HG03439 (cell line): ENCODE measurements around the gene APBA3.

ENCODE experiments used
- ATAC-seq: cut with Tn5 transposase; IDR thresholded peaks from one replicate; pipeline ENCODE4 v1.9.1; 2021; ENCODE audit warnings: mild to moderate bottlenecking, moderate library complexity; ENCODE audit not compliant: unreplicated experiment

APBA3 gene

GRCh38 chr19:3721887-3722442 is 39.5 kb downstream of the APBA3 start:
- no peak for ATAC-seq

GRCh38 chr19:3721131-3721886 is 40.2 kb downstream of the APBA3 start:
- no peak for ATAC-seq

GRCh38 chr19:3720349-3720917 is 41.1 kb downstream of the APBA3 start:
- no peak for ATAC-seq

- ATAC-seq: no peak
Measured at GRCh38 chr19:3719868-3720267, 41.6 kb downstream of the APBA3 start.

GRCh38 chr19:3716147-3716668 is 45.3 kb downstream of the APBA3 start:
- ATAC-seq: no peak

GRCh38 chr19:3712663-3713611 is 48.6 kb downstream of the APBA3 start:
- ATAC-seq: no peak

- ATAC-seq: no peak
Measured at GRCh38 chr19:3710265-3710812, 51.2 kb downstream of the APBA3 start.

GRCh38 chr19:3708207-3708931 is 53.1 kb downstream of the APBA3 start, which contains the start of gene TJP3:
TJP3 (plus strand) TSS chr19:3708384; CDS start chr19:3728433, 20,049 bp downstream.
- no peak for ATAC-seq

GRCh38 chr19:3707868-3708206 is 53.7 kb downstream of the APBA3 start:
- no peak for ATAC-seq

- no peak for ATAC-seq
Measured at GRCh38 chr19:3701200-3701599, 60.3 kb downstream of the APBA3 start.
